HepG2 (cell line): ENCODE measurements around the gene GK.

Experiments used
- ATF2 ChIP-seq: sonication (generic); formaldehyde crosslinking; IDR thresholded peaks from 2 replicates; pipeline ENCODE4 v1.4.0; 2020; ENCODE audit warnings: missing genetic modification reagents
- CEBPB ChIP-seq: IDR thresholded peaks from 2 replicates; pipeline ENCODE4 v1.6.1; 2011; ENCODE audit warnings: low read depth, low read length, improper control_type of control experiment, borderline replicate concordance
- EZH2 ChIP-seq: conservative IDR thresholded peaks from 2 replicates; pipeline ENCODE4 v1.6.1; 2012; ENCODE audit warnings: mild to moderate bottlenecking, low read depth, low read length, moderate library complexity
- POLR2A ChIP-seq, 2 experiments: IDR thresholded peaks; 2 replicates each; pipeline ENCODE4 v1.6.1; 2011; ENCODE audit warnings: low read depth in 2 of 2, low read length in 2 of 2, mild to moderate bottlenecking in 1 of 2, moderate library complexity in 1 of 2; ENCODE audit not compliant: insufficient read depth in 1 of 2
- RBFOX2 ChIP-seq: fragments of 200-400 bp; formaldehyde crosslinking; IDR thresholded peaks from 2 replicates; pipeline ENCODE4 v1.6.1; 2017; ENCODE audit warnings: low read depth, mild to moderate bottlenecking, low read length
- U2AF1 ChIP-seq: fragments of 200-400 bp; formaldehyde crosslinking; optimal IDR thresholded peaks from 2 replicates; pipeline ENCODE3; 2017; ENCODE audit warnings: mild to moderate bottlenecking, low read depth, low read length
- TF ChIP-seq, protein P1 (sequence below): sonication (generic); formaldehyde crosslinking; IDR thresholded peaks from 2 replicates; pipeline ENCODE4 v1.5.0; 2020; ENCODE audit warnings: mild to moderate bottlenecking, missing genetic modification reagents, moderate library complexity
- TF ChIP-seq, protein P2 (sequence below): sonication (generic); formaldehyde crosslinking; IDR thresholded peaks from 2 replicates; pipeline ENCODE4 v1.5.0; 2020; ENCODE audit warnings: missing genetic modification reagents, mild to moderate bottlenecking, borderline replicate concordance

GRCh38 chrX:30653415-30654131 is at the start of gene GK:
- TF ChIP-seq, protein P1, sequence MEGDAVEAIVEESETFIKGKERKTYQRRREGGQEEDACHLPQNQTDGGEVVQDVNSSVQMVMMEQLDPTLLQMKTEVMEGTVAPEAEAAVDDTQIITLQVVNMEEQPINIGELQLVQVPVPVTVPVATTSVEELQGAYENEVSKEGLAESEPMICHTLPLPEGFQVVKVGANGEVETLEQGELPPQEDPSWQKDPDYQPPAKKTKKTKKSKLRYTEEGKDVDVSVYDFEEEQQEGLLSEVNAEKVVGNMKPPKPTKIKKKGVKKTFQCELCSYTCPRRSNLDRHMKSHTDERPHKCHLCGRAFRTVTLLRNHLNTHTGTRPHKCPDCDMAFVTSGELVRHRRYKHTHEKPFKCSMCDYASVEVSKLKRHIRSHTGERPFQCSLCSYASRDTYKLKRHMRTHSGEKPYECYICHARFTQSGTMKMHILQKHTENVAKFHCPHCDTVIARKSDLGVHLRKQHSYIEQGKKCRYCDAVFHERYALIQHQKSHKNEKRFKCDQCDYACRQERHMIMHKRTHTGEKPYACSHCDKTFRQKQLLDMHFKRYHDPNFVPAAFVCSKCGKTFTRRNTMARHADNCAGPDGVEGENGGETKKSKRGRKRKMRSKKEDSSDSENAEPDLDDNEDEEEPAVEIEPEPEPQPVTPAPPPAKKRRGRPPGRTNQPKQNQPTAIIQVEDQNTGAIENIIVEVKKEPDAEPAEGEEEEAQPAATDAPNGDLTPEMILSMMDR (CRISPR knock-in tag) = no peak
- TF ChIP-seq EZH2 = no peak
- no peak for TF ChIP-seq CEBPB
- peak; percentile 32 to 61 for TF ChIP-seq POLR2A (IDR thresholded peaks at IDR 0.05; ENCODE audit: insufficient read depth in 1 of 2, low read depth in 2 of 2, low read length in 2 of 2)
- TF ChIP-seq U2AF1 = no peak
- TF ChIP-seq, protein P2, sequence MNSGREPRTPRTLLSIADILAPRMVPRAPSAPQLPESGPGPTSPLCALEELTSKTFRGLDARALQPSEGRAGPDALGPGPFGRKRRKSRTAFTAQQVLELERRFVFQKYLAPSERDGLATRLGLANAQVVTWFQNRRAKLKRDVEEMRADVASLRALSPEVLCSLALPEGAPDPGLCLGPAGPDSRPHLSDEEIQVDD (CRISPR knock-in tag) = no peak
- peak; percentile 89 for TF ChIP-seq RBFOX2
- no peak for TF ChIP-seq ATF2 (CRISPR knock-in tag)
